Measurements from ENCODE around the gene DTX3L. TPM values are rescaled to one million over a fixed set of nuclear protein-coding genes. Genes with fewer than 3 reads are reported as not detected.

Gene DTX3L
- total and polyA plus RNA-seq, 7 experiments from 2014 or later: 27.5 to 164 (median 35.2) TPM

DNA sequence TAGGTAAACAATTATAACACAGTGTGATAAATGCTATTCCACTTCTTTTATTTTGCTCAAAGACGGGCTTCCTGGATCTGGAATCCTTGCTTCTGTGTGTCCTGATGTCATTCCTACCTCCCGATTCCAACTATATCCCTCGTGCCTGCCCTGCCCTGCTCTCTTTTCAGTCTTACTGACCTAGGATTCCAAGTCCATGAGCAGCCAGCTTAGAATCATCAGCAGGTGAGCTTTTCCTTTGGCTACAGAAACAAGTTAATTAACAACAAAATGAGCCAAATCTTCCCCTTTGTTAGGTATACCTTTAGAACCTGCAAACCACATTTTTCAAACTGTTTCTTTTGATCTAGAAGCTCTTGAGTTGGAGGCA lies 27.5 kb upstream of the DTX3L start:
- no peaks in the 10 kb centered on the region for H3K9me3 ChIP-seq (ENCODE audit: control insufficient read depth in 2 of 3, low read length in 3 of 3)
- H3K27me3 ChIP-seq (ENCODE audit: control insufficient read depth in 2 of 2, insufficient read depth in 2 of 2, low read length in 2 of 2): no peaks in the 10 kb centered on the region
- Mint-ChIP-seq H3K27me3 (no peaks in the 10 kb centered on the region), H3K27ac (peak overlapping the region in 5 of 9 donors; percentile 9 to 27 (median 22)), H3K4me3 (no peak overlapping the region), H3K36me3 (peaks cover 22 to 79% (median 53%) of the 10 kb centered on the region in 5 donors), H3K9me3 (no peaks in the 10 kb centered on the region), H3K4me1 (peaks cover 8 to 49% (median 12%) of the 10 kb centered on the region in 7 donors)
- no peak overlapping the region for H3K4me3 ChIP-seq (ENCODE audit: low read length)
- POLR2A ChIA-PET: interaction anchor here (0.6 to 1.0 kb wide), 4 partner anchors 9 to 159 kb away, joined by 3 to 8 read pairs (median 4); no protein-coding TSS in a partner anchor
- CTCF ChIA-PET: no interaction called here
- peaks cover 16 to 93% (median 31%) of the 10 kb centered on the region in 3 experiments for H3K36me3 ChIP-seq (ENCODE audit: control insufficient read depth in 2 of 3, insufficient read depth in 3 of 3, low read length in 3 of 3)
- no peaks in the 10 kb centered on the region for H3K4me1 ChIP-seq (ENCODE audit: control insufficient read depth in 2 of 2, insufficient read depth in 2 of 2, low read length in 2 of 2)
- intact Hi-C loops (cut with micrococcal nuclease): no loop called here
- ATAC-seq (no peak), DNase-seq (no peak)
- no peak overlapping the region for H3K27ac ChIP-seq (ENCODE audit: low read depth, low read length)

DNA sequence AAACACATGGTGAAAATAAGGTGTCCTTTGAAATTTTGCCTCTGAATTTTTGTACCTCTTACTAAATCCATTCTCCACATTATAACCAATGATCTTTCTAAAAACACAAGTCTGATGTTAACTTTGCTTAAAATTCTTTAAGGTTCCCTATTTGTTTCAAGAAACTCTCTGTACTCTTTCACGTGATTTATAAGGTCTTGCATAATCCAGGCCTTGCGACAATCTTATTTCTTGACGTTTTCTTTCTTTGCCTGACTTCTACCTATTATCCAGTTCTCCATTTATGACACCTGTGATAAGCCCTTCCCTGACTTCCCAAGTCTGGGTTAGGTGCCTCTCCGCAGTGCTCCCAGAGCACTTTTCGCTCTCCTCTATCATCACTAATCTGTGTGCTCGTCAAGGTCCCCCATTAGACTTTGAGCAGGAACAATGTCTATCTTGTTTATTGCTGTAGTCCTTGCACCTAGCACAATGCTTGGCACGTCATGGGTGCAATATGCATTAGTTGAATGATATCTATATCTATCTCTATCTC lies 25.1 kb upstream of the DTX3L start:
- intact Hi-C loops (cut with micrococcal nuclease): no loop called here
- peaks cover 8 to 47% (median 15%) of the 10 kb centered on the region in 7 donors for H3K4me1 Mint-ChIP-seq
- Histone ChIP-seq H3K27me3 (ENCODE audit: control insufficient read depth in 2 of 2, insufficient read depth in 2 of 2, low read length in 2 of 2) (no peaks in the 10 kb centered on the region), H3K36me3 (ENCODE audit: control insufficient read depth in 2 of 3, insufficient read depth in 3 of 3, low read length in 3 of 3) (peaks cover 9 to 80% (median 31%) of the 10 kb centered on the region in 3 experiments), H3K4me3 (ENCODE audit: low read length) (no peak overlapping the region), H3K27ac (ENCODE audit: low read depth, low read length) (no peak overlapping the region), H3K4me1 (ENCODE audit: control insufficient read depth in 2 of 2, insufficient read depth in 2 of 2, low read length in 2 of 2) (no peaks in the 10 kb centered on the region), H3K9me3 (ENCODE audit: control insufficient read depth in 2 of 3, low read length in 3 of 3) (no peaks in the 10 kb centered on the region)
- ChIA-PET CTCF (no interaction called here), POLR2A (no interaction called here)
- ATAC-seq (no peak), DNase-seq (no peak)
- H3K9me3 Mint-ChIP-seq: no peaks in the 10 kb centered on the region
- H3K27me3 Mint-ChIP-seq: no peaks in the 10 kb centered on the region
- H3K4me3 Mint-ChIP-seq: no peak overlapping the region
- H3K36me3 Mint-ChIP-seq: peaks cover 13 to 69% (median 42%) of the 10 kb centered on the region in 5 donors
- peak overlapping the region in 4 of 9 donors; percentile 33 to 79 (median 60) for H3K27ac Mint-ChIP-seq

DNA sequence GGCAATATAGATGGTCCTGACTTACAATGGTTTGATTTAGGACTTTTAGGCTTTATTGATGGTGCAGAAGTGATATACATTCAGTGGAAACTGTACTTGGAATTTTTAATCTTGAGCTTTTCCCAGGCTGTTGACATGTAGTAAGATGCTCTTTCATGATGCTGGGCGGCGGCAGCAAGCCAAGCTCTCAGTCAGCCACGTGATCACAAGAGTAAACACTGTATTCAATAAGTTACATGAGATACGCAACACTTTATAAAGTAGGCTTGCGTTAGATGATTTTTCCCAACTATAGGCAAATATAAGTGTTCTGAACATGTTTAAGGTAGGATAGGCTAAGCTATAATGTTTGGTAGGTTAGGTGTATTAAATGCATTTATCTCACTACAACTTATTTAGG lies 18.0 kb upstream of the DTX3L start:
- no peaks in the 10 kb centered on the region for H3K9me3 Mint-ChIP-seq
- no peak overlapping the region for H3K4me3 ChIP-seq (ENCODE audit: low read length)
- no peaks in the 10 kb centered on the region for H3K27me3 Mint-ChIP-seq
- DNase-seq (no peak), ATAC-seq (no peak)
- no peaks in the 10 kb centered on the region for H3K4me1 ChIP-seq (ENCODE audit: control insufficient read depth in 2 of 2, insufficient read depth in 2 of 2, low read length in 2 of 2)
- peaks cover 0 to 41% (median 10%) of the 10 kb centered on the region in 7 donors for H3K4me1 Mint-ChIP-seq
- H3K36me3 Mint-ChIP-seq: peaks cover 21 to 69% (median 49%) of the 10 kb centered on the region in 5 donors
- no peak overlapping the region for H3K27ac ChIP-seq (ENCODE audit: low read depth, low read length)
- H3K9me3 ChIP-seq (ENCODE audit: control insufficient read depth in 2 of 3, low read length in 3 of 3): no peaks in the 10 kb centered on the region
- intact Hi-C loops (cut with micrococcal nuclease): no loop called here
- ChIA-PET POLR2A (no interaction called here), CTCF (interaction anchor here (0.7 kb wide), 1 partner anchor 13 kb away, joined by 4 read pairs; no protein-coding TSS in a partner anchor)
- no peak overlapping the region for H3K4me3 Mint-ChIP-seq
- H3K27me3 ChIP-seq (ENCODE audit: control insufficient read depth in 2 of 2, insufficient read depth in 2 of 2, low read length in 2 of 2): no peaks in the 10 kb centered on the region
- no peak overlapping the region for H3K27ac Mint-ChIP-seq
- H3K36me3 ChIP-seq (ENCODE audit: control insufficient read depth in 2 of 3, insufficient read depth in 3 of 3, low read length in 3 of 3): peaks cover 5 to 75% (median 11%) of the 10 kb centered on the region in 3 experiments

DNA sequence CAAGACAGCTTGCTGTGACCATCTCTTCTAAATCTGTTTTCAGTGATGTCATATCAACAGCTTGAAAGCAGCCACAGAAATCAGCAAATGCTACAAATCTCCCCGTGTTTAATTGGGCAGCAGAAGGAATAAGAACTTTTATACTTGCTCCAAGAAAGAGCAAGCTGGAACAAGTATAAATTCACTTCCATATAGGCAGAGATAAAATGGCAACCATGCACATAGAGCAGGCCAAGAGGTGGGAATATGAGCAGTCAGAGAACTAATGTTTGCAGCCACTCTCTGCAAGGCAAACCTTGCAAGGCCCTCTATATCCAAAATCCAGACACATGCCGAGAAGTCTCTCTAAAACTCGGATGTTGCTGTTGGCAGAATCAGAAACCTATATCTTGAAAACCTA lies 16.1 kb upstream of the DTX3L start:
- Histone ChIP-seq H3K4me1 (ENCODE audit: control insufficient read depth in 2 of 2, insufficient read depth in 2 of 2, low read length in 2 of 2) (no peaks in the 10 kb centered on the region), H3K27ac (ENCODE audit: low read depth, low read length) (no peak overlapping the region), H3K9me3 (ENCODE audit: control insufficient read depth in 2 of 3, low read length in 3 of 3) (no peaks in the 10 kb centered on the region), H3K27me3 (ENCODE audit: control insufficient read depth in 2 of 2, insufficient read depth in 2 of 2, low read length in 2 of 2) (no peaks in the 10 kb centered on the region), H3K4me3 (ENCODE audit: low read length) (no peak overlapping the region), H3K36me3 (ENCODE audit: control insufficient read depth in 2 of 3, insufficient read depth in 3 of 3, low read length in 3 of 3) (peaks cover 5 to 80% (median 12%) of the 10 kb centered on the region in 3 experiments)
- ChIA-PET CTCF (no interaction called here), POLR2A (interaction anchor here (0.7 to 1.9 kb wide), 2 partner anchors 11 to 33 kb away, joined by 3 to 4 read pairs; partner anchors contain the start of gene KPNA1)
- Mint-ChIP-seq H3K9me3 (no peaks in the 10 kb centered on the region), H3K27me3 (no peaks in the 10 kb centered on the region), H3K36me3 (peaks cover 23 to 76% (median 56%) of the 10 kb centered on the region in 5 donors), H3K4me1 (peaks cover 2 to 45% (median 13%) of the 10 kb centered on the region in 7 donors), H3K4me3 (no peak overlapping the region), H3K27ac (peak overlapping the region in 1 of 9 donors; percentile 20)
- no peak for DNase-seq
- intact Hi-C loops (cut with micrococcal nuclease): no loop called here
- ATAC-seq: no peak

DNA sequence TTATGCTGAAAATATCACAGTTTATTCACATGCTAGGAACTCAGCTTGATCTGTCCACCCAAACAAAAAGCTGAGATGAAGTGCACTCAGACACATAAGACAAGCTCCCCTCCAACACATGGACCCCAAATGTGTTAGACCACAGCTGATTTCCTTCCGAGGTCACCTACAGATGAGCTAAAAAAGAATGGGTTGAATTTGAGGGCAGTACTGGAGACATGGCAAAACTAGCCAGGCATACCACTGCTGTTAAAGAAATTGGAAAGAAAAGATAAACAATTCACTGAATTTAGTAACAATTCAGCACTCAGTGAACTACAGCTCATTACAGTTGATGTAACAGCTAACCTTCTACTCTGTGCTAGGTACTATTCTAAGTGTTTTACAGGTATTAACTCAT lies 15.5 kb upstream of the DTX3L start:
- ChIA-PET CTCF (interaction anchor here (0.7 kb wide), 1 partner anchor 130 kb away, joined by 3 read pairs; no protein-coding TSS in a partner anchor), POLR2A (interaction anchor here (1.9 kb wide), 1 partner anchor 34 kb away, joined by 4 read pairs; the partner anchor contains the start of gene KPNA1)
- ATAC-seq: no peak
- H3K36me3 ChIP-seq (ENCODE audit: control insufficient read depth in 2 of 3, insufficient read depth in 3 of 3, low read length in 3 of 3): peaks cover 5 to 82% (median 12%) of the 10 kb centered on the region in 3 experiments
- H3K9me3 Mint-ChIP-seq: no peaks in the 10 kb centered on the region
- no peak overlapping the region for H3K4me3 ChIP-seq (ENCODE audit: low read length)
- H3K27me3 ChIP-seq (ENCODE audit: control insufficient read depth in 2 of 2, insufficient read depth in 2 of 2, low read length in 2 of 2): no peaks in the 10 kb centered on the region
- H3K4me3 Mint-ChIP-seq: no peak overlapping the region
- H3K36me3 Mint-ChIP-seq: peaks cover 27 to 77% (median 55%) of the 10 kb centered on the region in 5 donors
- H3K27ac Mint-ChIP-seq: peak overlapping the region in 1 of 9 donors; percentile 20
- peaks cover 7 to 47% (median 16%) of the 10 kb centered on the region in 7 donors for H3K4me1 Mint-ChIP-seq
- H3K9me3 ChIP-seq (ENCODE audit: control insufficient read depth in 2 of 3, low read length in 3 of 3): no peaks in the 10 kb centered on the region
- H3K4me1 ChIP-seq (ENCODE audit: control insufficient read depth in 2 of 2, insufficient read depth in 2 of 2, low read length in 2 of 2): no peaks in the 10 kb centered on the region
- DNase-seq: no peak
- H3K27me3 Mint-ChIP-seq: no peaks in the 10 kb centered on the region
- H3K27ac ChIP-seq (ENCODE audit: low read depth, low read length): no peak overlapping the region
- intact Hi-C loops (cut with micrococcal nuclease): no loop called here

DNA sequence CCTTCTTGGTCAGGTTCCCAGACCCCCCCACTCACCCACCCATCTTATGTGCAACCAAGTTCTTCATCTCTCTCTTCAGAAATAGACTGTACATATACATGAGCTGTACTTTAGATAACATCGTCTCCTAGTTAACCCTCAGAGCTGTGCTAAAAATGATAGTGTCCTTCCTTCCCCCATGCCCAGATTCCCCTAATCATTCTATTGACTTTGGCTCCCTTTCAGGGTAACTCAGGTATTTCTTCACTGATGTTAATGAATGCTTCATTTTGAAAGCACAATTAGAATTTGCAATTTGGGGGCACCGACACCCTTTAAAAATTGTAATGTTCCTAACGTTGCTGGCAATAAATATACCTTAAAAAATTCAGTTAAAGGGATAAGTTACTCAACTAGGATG lies 11.0 kb upstream of the DTX3L start:
- Mint-ChIP-seq H3K9me3 (no peaks in the 10 kb centered on the region), H3K36me3 (peaks cover 24 to 75% (median 59%) of the 10 kb centered on the region in 5 donors), H3K4me3 (no peak overlapping the region), H3K4me1 (peaks cover 14 to 59% (median 23%) of the 10 kb centered on the region in 7 donors), H3K27me3 (no peaks in the 10 kb centered on the region), H3K27ac (peak overlapping the region in 2 of 9 donors; percentile 8 to 9)
- Histone ChIP-seq H3K9me3 (ENCODE audit: control insufficient read depth in 2 of 3, low read length in 3 of 3) (no peaks in the 10 kb centered on the region), H3K27ac (ENCODE audit: low read depth, low read length) (no peak overlapping the region), H3K36me3 (ENCODE audit: control insufficient read depth in 2 of 3, insufficient read depth in 3 of 3, low read length in 3 of 3) (peaks cover 9 to 82% (median 20%) of the 10 kb centered on the region in 3 experiments), H3K27me3 (ENCODE audit: control insufficient read depth in 2 of 2, insufficient read depth in 2 of 2, low read length in 2 of 2) (no peaks in the 10 kb centered on the region), H3K4me1 (ENCODE audit: control insufficient read depth in 2 of 2, insufficient read depth in 2 of 2, low read length in 2 of 2) (no peaks in the 10 kb centered on the region), H3K4me3 (ENCODE audit: low read length) (no peak overlapping the region)
- ATAC-seq (no peak), DNase-seq (no peak)
- CTCF ChIA-PET: interaction anchor here (0.7 to 1.0 kb wide), 2 partner anchors 126 to 1995 kb away, joined by 3 read pairs; no protein-coding TSS in a partner anchor
- POLR2A ChIA-PET: interaction anchor here (1.5 kb wide), 1 partner anchor 126 kb away, joined by 5 read pairs; no protein-coding TSS in a partner anchor
- intact Hi-C loops (cut with micrococcal nuclease): no loop called here
